DMS53 treated with DMSO at 0.1 percent for 48 hours (cell line): ENCODE data around the gene PITPNM3.

Experiments used
- DNase-seq: peaks from one replicate; lab custom pipeline; 2025; ENCODE audit not compliant: unreplicated experiment; lab: John Stamatoyannopoulos, UW

The PITPNM3 gene

DNA sequence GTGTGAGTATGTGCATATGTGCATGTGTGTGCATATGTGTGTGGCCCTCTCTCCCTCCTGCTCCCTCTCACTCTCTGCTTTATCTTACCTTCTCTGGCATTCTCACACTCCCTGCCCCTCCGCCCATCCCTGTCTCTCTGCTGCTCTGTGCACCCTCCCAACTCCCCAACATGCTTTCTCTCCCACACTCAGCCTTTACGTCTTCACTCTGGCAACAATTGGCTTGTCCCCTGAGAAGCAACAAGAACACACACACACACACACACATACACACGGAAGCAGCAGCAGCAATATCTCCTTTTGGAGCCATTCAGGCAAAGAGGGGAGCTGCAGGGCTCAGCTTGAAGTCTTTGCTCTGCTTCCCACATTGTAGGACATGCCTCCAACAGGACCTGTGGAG, 27.8 kb downstream of the PITPNM3 start:
- DNase-seq, result no peak

DNA sequence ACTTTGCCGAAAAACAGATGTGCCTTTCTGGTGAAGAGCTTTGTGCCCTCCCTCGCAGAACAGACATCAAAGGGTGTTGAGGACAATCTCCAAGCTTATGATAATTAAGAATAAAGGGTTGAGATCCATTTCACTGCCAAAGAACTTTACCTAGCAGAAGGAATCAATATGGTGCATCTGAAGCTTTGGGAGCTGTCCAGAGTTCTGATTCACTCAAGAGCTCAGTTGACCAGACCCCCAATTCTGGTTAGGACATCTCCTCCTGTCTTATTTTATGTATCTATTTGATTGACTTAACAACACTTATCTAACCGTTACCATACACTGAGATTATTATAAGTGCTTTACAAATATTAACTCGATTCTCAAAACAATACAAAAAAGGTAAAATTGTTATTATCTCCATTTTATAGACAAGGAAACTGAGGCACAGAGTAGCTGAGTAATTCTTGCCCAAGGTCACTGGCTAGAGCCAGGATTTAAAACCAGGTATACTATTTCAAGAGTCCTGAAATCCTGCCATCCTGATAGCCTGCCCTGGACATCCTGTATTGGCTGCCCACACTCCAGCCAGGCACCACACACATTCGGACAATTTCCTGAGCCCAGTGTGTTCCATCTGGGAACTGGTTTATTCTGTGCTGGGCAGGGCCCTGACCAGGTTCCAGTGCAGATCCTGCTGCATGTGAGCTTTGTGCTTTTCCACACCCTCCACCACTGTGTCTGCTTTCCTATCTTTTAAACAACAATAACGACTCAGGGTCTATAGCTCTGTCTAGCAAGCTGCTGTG, 29.8 kb downstream of the PITPNM3 start:
- no peak for DNase-seq

DNA sequence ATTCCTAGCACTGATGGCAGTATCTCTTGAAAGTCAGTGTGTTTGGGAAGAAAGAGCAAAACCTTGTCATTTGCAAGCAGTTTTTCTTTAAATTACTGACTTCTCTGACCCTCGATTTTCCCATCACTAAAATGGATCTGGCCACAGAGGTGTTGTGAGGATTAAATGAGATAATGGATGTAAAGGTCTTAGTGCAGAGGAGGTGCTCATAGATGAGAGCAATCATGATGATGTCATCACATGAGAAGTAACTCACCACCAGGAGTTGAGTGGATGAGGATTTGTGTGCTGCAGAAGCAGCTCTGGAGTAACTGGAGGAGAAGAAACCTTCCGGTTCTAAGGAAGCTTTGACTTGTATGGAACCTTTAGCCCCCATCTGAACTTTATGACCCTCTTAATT, 30.6 kb downstream of the PITPNM3 start:
- DNase-seq, result no peak

DNA sequence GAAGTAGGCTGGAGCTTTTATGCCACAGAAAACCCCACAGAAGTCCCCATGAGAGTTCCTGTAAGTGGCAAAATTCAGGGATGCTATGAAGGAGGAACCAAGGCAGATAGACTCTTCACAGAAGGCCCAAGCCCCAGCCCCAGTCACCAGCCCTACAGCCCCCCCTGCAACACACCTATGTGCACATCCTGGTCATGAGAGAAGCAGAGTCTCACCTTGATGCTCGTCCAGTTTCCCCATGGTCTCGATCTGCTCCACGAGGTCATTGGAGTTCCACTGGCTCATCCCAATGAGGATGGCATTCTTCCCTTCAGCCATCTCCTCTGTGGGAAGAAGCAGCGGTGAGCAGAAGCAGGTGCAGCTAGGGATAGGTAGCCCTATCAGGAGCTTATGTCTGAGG, 31.2 kb downstream of the PITPNM3 start:
- DNase-seq, result no peak

DNA sequence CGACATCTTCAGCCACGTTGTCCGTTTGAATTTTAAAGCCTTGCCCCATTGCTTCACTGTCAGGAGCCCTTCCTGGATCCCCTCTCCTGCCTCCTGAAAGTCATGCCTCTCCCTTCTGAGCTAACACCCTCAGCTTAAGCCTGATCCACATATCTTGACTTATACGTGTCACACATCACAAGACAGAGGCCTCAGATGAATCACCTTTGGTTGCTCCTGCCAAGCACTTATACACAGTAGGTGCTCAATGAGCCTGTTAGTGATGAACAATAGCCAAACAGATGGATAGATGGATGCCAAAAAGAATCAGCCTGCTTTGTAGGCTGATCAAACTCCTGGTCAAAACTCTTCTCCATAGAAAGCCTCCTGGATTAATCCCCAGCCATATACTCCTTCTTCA, 31.8 kb downstream of the PITPNM3 start:
- no peak for DNase-seq

DNA sequence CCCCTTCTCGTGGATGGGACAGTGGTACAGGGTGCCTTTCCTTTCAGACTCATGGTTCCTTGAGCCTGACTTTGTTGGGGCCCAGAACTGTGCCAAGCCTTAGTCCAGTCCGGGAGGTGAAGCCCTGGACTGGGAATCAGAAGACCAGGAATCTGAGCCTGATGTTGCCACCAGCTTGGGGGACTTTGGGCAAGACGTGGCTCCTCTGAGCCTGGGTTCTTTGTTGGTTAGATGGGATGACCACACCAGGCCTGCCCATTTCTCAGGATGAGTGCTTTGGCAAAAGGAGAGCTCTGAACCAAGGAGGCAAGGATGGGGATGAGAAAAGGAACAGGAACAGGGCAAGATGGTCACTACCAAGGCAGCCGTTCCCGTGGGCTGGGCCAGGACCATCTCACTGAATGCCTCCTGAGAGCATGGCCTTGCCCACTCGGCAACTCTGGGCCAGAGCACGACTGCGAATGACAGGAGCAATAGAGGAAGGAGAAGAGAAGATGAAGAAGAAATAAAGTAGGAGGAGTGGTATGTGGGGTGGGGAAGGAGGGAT, 32.5 kb downstream of the PITPNM3 start:
- no peak for DNase-seq

DNA sequence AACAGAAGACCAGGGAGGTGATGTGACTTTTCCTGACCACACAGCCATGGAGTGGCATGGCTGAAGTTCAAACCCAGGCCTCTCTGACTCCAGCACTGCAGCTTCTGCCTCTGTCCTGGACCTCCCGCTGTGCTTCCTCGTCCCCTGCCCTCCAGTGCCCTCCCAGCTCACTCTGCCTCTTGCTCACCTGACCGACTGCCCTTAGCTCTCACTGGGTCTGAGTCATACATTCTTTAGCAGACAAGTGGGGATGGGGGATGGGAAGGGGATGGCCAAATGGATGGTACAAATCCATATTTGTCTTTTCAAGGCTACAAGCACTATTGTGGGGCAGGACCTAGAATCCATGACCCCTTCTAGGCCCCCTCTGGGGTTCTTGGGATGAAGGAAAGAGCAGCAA, 33.0 kb downstream of the PITPNM3 start:
- DNase-seq, result peak; percentile 45

DNA sequence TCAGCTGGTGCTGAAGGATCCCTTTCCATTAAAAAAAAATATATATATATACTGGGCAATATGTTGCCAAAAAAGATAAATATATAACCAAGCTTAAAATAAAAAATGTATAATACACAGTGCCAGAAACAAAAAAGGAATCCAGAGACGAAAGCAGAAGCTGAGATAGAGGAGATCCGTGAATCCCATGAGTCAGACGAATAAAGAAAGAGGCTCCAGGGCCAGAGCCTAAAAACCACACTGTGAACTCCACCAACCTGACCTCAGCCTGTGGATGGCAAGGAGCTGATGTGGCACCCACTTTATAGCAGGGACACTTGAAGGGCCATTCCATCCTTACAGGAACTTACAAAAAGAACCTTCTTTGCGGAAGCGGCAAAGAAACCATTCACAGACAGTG, 34.8 kb downstream of the PITPNM3 start:
- no peak for DNase-seq

DNA sequence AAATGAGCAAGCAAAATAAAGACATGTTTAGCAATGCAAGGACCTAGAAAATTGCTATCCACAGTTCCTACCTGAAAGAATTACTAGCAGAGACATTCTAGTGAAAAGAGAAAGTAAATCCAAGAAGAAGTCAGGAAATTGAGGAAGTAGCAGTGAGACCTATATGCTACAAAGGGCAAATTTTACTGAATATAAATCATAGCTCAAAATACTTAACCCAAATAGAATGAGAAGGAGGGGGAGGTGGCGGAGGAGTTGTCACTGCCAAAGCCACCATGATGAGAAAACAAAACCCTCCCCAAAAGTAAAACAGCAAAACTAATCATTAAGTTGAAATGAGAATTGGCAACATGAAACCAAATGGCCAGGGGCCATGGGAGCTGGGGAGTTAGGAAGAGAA, 39.3 kb downstream of the PITPNM3 start:
- DNase-seq, result no peak

DNA sequence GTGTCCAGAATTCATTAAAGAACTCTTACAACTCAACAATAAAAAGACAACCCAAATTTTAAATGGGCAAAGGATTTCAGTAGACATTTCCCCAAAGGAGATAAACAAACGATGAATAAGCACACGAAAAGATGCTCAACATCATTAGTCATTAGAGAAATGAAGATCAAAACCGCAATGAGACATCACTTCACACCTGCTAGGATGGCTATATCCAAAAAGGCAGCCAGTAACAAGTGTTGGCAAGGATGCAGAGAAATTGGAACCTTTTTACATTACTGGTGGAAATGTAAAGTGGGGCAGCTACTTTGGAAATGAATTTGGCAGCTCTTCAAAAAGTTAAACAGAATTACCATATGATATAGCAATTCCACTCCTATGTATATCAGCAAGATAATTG, 42.0 kb downstream of the PITPNM3 start:
- DNase-seq, result no peak

DNA sequence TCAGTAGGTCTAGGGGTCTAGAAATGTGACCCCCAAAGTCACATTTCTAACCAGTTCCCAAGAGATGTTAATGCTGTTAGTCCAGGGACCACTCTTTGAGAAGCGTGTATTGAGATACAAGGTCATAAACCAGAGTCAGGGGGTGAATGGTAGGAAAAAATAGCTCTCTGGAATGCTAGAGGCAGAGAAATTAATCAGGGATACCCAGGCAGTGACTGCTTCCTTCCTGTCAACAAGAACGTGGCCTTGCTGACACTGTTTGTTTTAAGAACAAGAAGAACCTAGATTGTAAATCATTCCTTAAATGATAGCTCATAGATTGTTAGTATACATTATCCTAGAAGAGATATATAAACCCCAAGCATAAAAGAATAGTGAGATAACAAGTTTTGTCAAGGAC, 43.8 kb downstream of the PITPNM3 start:
- no peak for DNase-seq

DNA sequence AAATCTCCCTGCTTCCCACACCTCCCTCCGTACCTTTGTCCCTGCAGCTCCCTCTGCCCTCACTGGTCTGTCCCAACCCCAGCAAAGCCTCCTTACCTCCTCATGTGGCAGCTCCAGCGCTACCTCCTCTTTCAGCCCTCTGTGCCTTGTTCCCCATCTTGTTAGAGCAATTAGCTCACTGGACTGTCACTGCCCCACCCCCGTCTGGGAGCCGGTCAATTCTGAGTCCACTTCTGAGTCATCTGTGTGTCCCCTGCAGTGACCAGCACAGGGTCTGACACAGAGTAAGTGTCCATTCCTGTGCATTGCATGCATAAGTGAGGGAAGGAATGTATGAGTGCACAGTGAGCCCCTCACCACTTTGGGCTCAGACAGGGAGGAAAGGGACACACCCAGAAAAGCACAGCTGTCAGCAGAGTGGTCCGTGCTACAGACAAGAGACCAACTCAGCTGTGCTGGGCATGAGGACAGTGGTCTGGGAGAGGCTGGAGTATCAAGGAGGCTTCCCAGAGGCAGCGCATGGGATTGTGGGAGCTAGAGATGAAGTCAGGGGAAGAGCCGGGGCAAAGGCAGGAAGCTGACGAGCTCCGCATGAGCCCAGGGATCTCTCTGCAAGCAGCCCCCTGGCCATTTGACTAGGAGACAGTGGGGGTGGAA, 45.9 kb downstream of the PITPNM3 start:
- DNase-seq, result no peak

DNA sequence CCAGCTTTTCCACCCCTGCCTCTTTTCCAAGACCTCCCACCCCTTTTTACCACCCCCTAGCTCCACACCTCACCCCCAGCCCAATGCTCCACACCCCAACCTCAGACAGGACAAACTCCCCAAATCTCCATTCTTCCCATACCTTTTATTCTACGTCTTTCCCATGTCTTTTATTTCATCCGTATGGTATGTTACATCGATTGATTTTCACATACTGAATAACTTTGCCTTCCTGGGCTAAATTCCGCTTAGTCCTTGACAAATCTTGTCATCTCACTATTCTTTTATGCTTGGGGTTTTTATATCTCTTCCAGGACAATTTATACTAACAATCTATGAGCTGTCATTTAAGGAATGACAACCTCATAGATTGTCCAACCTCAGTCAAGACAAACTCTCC, 46.4 kb downstream of the PITPNM3 start:
- no peak for DNase-seq

DNA sequence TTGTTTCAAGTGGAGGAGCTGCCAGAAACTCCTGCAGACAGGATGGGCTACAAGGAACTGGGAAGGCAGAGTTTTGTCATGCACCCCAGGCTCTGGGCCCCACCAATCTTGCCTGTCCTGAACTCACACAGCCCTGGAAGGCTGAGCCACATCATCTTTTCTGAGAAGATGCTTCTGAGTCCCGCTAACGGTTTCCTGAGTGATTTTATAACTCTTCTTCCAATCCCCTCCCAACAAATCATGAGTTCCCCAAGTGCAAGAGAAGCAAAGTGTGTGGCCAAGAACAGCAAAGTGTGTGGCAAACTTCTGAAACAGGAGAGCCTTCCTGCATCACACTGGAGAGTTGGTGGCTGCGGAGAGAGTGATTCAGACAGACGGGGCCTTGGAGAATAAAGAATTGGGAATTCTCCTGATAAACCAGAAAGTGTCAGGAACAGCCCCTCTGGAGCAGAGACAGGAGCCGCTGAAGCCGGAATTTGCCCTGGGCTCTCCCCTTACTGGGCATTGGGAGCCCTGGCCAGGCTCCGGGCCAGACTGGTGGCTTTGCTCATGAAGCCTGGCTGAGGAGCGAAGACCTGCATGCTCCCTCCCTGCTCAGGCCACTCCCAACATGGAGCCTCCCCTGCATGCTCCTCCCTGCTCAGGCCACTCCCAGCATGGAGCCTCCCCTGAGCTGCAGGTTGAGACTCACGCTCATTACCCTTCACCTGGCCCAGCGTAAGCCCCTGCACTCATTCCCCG, 47.2 kb downstream of the PITPNM3 start:
- DNase-seq, result no peak

DNA sequence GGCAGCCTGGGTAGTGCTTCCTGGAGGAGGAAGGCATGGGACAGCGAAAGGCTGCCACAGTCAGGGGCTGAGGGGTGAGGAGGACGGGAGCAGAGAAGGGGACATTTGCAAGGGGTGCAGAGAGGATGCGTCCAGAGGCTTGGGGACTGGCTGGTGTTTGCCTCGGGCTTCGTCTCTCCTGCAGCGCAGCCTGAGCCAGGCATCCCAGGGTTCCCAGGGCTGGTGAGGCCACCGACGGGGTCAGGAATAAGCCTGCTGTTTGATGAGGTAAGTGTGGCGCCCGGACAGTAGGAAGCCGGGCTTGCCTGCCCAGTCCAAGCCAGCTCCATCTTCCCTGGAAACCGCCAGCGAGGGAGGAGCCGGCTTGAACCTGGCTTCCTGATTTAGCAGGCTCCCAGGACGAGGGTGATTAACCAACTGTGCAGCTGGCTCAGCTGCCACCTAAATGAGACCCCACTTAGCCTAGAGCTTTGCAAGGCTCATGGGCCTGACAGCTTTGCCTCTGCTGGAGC, 47.8 kb downstream of the PITPNM3 start:
- DNase-seq, result no peak

DNA sequence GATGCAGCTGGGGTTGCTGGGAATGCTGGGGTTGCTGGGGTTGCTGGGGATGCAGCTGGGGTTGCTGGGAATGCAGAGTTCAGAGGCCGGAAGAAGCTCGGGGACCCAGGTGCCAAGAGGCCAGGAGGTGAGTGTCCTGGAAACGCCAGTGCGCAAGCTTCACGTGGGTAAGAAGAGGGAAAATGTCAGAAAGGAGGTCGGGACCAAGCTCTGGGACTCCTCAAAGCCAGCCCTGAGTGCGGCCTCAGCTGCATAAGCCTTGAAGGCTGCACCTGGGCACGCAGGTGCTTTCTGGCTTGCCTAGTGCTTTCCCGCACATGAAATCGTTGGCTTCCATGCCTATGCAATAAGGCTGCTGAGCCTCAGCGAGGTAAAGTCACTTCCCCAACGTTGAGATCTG, 48.3 kb downstream of the PITPNM3 start:
- DNase-seq, result no peak

DNA sequence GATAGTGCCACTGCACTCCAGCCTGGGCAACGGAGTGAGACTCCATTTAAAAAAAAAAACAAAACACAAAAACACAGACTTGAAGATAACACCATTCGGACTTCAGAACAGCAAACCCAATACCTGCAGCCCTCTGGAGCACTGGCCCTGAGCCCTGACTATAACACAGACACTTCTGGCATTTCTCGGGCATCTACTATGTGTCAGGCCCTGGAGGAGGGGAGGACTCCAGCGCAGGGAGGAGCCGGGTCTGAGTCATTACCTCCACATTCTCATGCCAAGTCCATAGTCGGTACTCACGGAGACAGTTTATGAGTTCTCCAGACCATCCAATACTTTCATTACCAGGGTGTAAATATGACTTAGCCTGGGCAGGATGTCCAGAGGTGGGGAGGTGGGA, 48.8 kb downstream of the PITPNM3 start:
- no peak for DNase-seq

DNA sequence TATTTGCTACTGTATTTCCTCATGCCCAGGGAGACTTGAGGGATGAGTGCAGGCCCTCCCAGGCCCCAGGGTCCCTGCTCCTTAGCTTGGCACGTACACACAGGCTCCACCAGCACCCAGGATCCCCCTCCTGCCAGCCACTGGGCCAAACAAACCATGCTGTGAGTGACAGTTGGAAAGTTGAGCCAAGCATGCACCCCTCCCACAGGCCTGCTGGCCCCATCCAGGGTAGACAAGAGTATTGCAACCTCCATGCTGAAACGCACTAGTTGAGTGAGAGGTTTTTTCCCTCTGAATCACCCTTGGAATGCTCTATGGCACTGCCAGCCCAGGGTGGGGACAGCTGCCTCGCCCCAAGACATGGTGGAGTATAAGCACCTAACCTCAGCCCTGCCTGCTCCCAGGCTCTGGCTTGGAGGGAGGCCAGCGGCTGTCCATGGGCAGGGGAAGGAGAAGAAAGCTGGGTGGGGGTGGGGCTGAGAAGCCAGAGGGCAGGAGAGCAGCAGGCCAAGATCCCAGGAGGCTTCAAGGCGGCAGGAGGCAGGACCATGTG, 49.6 kb downstream of the PITPNM3 start:
- DNase-seq, result no peak

DNA sequence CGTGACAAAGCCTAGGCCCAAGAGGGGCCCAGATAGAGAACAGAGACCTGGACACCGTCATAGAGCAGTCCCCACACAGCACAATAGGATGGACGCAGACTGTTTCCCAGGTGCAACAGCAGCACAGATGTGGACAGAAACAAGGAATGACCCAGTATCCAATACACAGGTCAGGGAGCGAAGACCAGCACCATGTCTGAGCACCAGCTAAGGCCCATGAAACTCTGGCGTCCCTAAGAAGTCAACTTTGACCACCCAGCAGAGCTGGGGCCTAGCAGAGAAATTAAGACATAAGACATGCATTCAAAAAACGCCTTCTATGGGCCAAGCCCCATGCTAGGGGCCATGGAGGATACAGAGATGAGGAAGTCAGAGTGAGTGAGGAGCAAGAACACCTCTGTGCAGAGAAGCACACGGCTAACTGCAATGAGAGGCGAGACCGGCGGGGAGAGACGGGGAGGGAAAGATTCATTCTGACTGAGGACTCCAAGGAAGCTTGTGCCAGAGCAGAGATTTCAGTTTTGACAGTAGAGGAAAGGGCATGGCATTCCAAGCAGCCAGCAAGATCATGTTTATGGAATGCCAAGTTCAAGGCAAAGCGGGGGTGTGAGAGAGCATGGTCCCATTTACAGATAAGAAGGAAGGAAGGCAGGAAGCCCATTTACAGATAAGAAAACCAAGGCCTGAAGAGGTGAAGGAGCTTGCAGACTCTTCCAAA, 50.8 kb downstream of the PITPNM3 start:
- DNase-seq, result no peak

DNA sequence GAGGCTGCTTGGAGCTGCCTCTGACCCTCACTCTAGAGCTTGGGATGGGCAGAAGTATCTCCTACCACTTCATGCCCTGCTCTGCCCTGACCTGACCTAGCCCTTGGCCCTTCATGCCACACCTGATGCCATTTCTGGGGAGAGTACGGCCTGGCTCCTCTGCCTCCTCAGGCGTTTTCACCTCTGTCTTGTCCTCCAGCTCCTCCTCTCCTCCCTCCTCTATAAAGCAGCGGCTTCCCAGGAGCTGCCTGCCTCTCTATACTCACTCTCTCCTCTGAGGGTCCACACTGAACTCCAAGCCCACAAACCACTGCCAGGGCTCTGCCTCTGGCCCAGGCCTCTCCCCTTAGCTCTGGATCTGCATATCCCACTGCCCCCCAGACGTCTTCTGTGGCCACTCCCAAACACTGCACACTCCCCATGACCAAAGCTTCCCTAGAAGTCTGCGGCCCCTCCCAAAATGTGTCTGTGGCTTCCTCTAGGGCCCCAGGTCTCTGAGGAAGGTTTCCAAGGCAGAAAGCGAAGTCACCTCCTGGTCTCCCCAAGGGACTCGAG, 52.6 kb downstream of the PITPNM3 start:
- DNase-seq, result no peak
